B cell (primary cell): ENCODE data around the gene CH25H. TPM values are rescaled to one million over a fixed set of nuclear protein-coding genes. Genes with fewer than 3 reads are reported as not detected.

Experiments
- ATAC-seq: fragments of 200-7000 bp; cut with Tn5 transposase; one replicate; pipeline ENCODE4 v1.10.0; 2021; ENCODE audit warnings: low read depth, mild to moderate bottlenecking, moderate number of reproducible peaks, moderate library complexity
- CTCF ChIA-PET: fragments of 350-600 bp; sonication (Branson Sonifier 250); formaldehyde crosslinking; loops from one replicate; lab custom pipeline; 2021; ENCODE audit warnings: antibody characterized with exemption, inconsistent platforms; lab: Charles Lee
- POLR2A ChIA-PET: fragments of 350-600 bp; sonication (Branson Sonifier 250); formaldehyde crosslinking; loops from one replicate; lab custom pipeline; 2021; ENCODE audit warnings: antibody characterized with exemption; lab: Charles Lee
- DNase-seq: peaks from one replicate; pipeline ENCODE4 v3.0.0; 2013
- H2AFZ ChIP-seq: 2 replicates; pipeline ENCODE4 v1.6.1; 2012; ENCODE audit warnings: mild to moderate bottlenecking, low read depth, low read length; ENCODE audit not compliant: insufficient read depth, poor library complexity, severe bottlenecking
- H3K27ac ChIP-seq, 2 donors: 1 replicate in 1 of 2; 2 replicates in 1 of 2; pipeline ENCODE4 v1.5.1; 2012 to 2013; ENCODE audit warnings: low read length in 2 of 2, mild to moderate bottlenecking in 2 of 2, moderate library complexity in 1 of 2
- H3K27me3 ChIP-seq, 4 experiments: fragments of 200-600 bp in 1 of 4; sonication (generic) in 1 of 4; replicated peaks in 1 of 4; 1 replicate in 2 of 4; 2 replicates in 2 of 4; pipeline versions ENCODE4 v1.6.1 to v1.7.0; 2013 to 2016; ENCODE audit warnings: low read length in 3 of 4, mild to moderate bottlenecking in 2 of 4, mixed read lengths in 1 of 4, moderate library complexity in 1 of 4; ENCODE audit not compliant: insufficient read depth in 4 of 4, control insufficient read depth in 3 of 4; ENCODE audit errors: control extremely low read depth in 1 of 4
- H3K36me3 ChIP-seq, 2 experiments: replicated peaks in 1 of 2; 1 replicate in 1 of 2; 2 replicates in 1 of 2; pipeline versions ENCODE4 v1.6.1 to v1.7.1; 2013; ENCODE audit warnings: low read length in 1 of 2; ENCODE audit not compliant: insufficient read depth in 2 of 2, control insufficient read depth in 1 of 2; ENCODE audit errors: control extremely low read depth in 1 of 2, extremely low read depth in 1 of 2
- H3K4me1 ChIP-seq, 2 donors: fragments of 200-600 bp in 1 of 2; sonication (generic) in 1 of 2; 1 replicate in 1 of 2; 2 replicates in 1 of 2; pipeline versions ENCODE4 v1.5.1 to v1.6.1; 2013 to 2017; ENCODE audit warnings: low read length in 2 of 2; ENCODE audit not compliant: control insufficient read depth in 2 of 2, insufficient read depth in 2 of 2
- H3K4me2 ChIP-seq: replicated peaks from 2 replicates; pipeline ENCODE3; 2012; ENCODE audit warnings: mild to moderate bottlenecking, low read depth, low read length; ENCODE audit not compliant: poor library complexity, severe bottlenecking
- H3K4me3 ChIP-seq, 5 experiments: fragments of 200-600 bp in 1 of 5; sonication (generic) in 1 of 5; 1 replicate in 3 of 5; 2 replicates in 2 of 5; pipeline versions ENCODE4 v1.5.1 to v1.7.0; 2011 to 2016; ENCODE audit warnings: low read length in 4 of 5, mild to moderate bottlenecking in 4 of 5, low read depth in 2 of 5, control low read depth in 1 of 5, moderate library complexity in 1 of 5; ENCODE audit not compliant: insufficient read depth in 1 of 5; ENCODE audit errors: control extremely low read depth in 1 of 5, extremely low read depth in 1 of 5
- H3K79me2 ChIP-seq: fragments of 200-600 bp; sonication (generic); one replicate; pipeline ENCODE4 v1.6.0; 2016; ENCODE audit warnings: low read length; ENCODE audit not compliant: control insufficient read depth, insufficient read depth
- H3K9ac ChIP-seq: fragments of 200-600 bp; sonication (generic); 2 replicates; pipeline ENCODE4 v1.6.1; 2017; ENCODE audit warnings: mild to moderate bottlenecking, low read length, moderate library complexity
- H3K9me3 ChIP-seq, 3 donors: one replicate each; pipeline versions ENCODE4 v1.6.1 to v1.7.1; 2013; ENCODE audit warnings: low read length in 2 of 3; ENCODE audit not compliant: control insufficient read depth in 2 of 3, insufficient read depth in 1 of 3; ENCODE audit errors: control extremely low read depth in 1 of 3
- H4K20me1 ChIP-seq: 2 replicates; pipeline ENCODE4 v1.6.0; 2012; ENCODE audit warnings: mild to moderate bottlenecking, low read length; ENCODE audit not compliant: insufficient read depth, control insufficient read depth, poor library complexity, severe bottlenecking
- H3K27ac Mint-ChIP-seq: one replicate; pipeline ENCODE4 v1.8.0; 2021; ENCODE audit warnings: mixed read lengths
- H3K27me3 Mint-ChIP-seq: one replicate; pipeline ENCODE4 v1.8.0; 2021; ENCODE audit warnings: mixed read lengths
- H3K4me1 Mint-ChIP-seq: one replicate; pipeline ENCODE4 v1.8.0; 2021; ENCODE audit warnings: mixed read lengths
- H3K4me3 Mint-ChIP-seq: one replicate; pipeline ENCODE4 v1.8.0; 2021; ENCODE audit warnings: mixed read lengths
- H3K9me3 Mint-ChIP-seq: one replicate; pipeline ENCODE4 v1.8.0; 2022; ENCODE audit warnings: mixed read lengths; ENCODE audit not compliant: insufficient read depth
- EZH2 ChIP-seq: IDR thresholded peaks from 2 replicates; pipeline ENCODE4 v1.6.1; 2012; ENCODE audit warnings: borderline replicate concordance, low read depth, mild to moderate bottlenecking, moderate library complexity, low read length; ENCODE audit not compliant: insufficient read depth, poor library complexity, severe bottlenecking
- WGBS: methylation state at CpG from one replicate; pipeline ENCODE4 v1.1.5; 2013; ENCODE audit warnings: missing lambda C conversion rate; ENCODE audit not compliant: insufficient coverage; 5-methylcytosine and 5-hydroxymethylcytosine counted together
- intact Hi-C: fragments of 100-400 bp; cut with micrococcal nuclease; formaldehyde crosslinking; loops from one replicate; pipeline ENCODE4 v1.10.0; 2022
- polyA plus RNA-seq: library from polyadenylated mRNA; depleted of rRNA; stranded (reverse); fragments of >200 nt; gene quantifications from 2 replicates; pipeline ENCODE4 v1.2.3, GENCODE V29; 2012
- total RNA-seq, 2 donors: library from RNA; stranded (reverse); fragments of 120-200 nt in 1 of 2; gene quantifications; 1 replicate in 1 of 2; 2 replicates in 1 of 2; pipeline versions ENCODE4 v1.2.3 to v1.2.4, GENCODE V29; 2013 to 2022
- TF ChIP-seq, protein P1 (sequence below): fragments of 200-600 bp; IDR thresholded peaks from one replicate; pipeline ENCODE4 v1.8.0; 2022; ENCODE audit warnings: antibody characterized with exemption, mild to moderate bottlenecking

Gene CH25H
- total and polyA plus RNA-seq, 2 donors (not counting 1 experiment from before 2014, with no cell fraction given) = not detected

DNA sequence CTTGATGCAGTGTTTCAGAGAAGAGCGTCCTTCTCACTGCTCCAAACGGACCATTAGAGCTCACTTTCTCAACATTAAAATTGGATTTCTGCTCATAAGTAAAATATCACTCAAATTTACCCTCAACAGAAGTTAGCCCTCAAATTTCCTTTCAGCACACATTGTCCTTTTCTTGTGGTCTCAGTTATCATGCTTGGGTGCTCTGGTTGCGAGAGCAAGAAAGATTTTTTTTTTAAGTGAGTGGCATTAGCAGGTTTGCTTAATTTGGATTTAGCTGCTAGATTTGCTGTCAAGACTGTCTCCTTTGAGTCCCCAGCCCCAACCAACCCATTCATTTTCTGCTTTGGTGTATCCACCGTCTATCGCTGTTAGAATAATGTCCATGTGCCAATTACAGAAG is 2.6 kb upstream of the CH25H start:
- WGBS = 63% methylated on average over 3 of the region's 5 CpGs
- no peak overlapping the region for H3K4me3 ChIP-seq
- no peaks in the 10 kb centered on the region for H4K20me1 ChIP-seq
- H3K79me2 ChIP-seq = no peaks in the 10 kb centered on the region
- H3K9me3 ChIP-seq = peaks cover 0 to 7% (median 0%) of the 10 kb centered on the region in 3 donors
- Mint-ChIP-seq H3K9me3 (no peaks in the 10 kb centered on the region), H3K4me3 (no peak overlapping the region), H3K27me3 (peaks cover 48% of the 10 kb centered on the region), H3K4me1 (peaks cover 30% of the 10 kb centered on the region), H3K27ac (no peak overlapping the region)
- peaks cover 0 to 52% (median 39%) of the 10 kb centered on the region in 4 experiments for H3K27me3 ChIP-seq
- no peak overlapping the region for H3K4me2 ChIP-seq
- peaks cover 32 to 34% of the 10 kb centered on the region in 2 donors for H3K4me1 ChIP-seq
- H3K9ac ChIP-seq = no peak overlapping the region
- intact Hi-C loops = no loop called here
- ChIA-PET CTCF (interaction anchor here (1.1 to 6.4 kb wide), 6 partner anchors 8 to 374 kb away, joined by 3 to 67 read pairs (median 18); no protein-coding TSS in a partner anchor), POLR2A (no interaction called here)
- peaks cover 0 to 1% of the 10 kb centered on the region in 2 experiments for H3K36me3 ChIP-seq
- H2AFZ ChIP-seq = no peak overlapping the region
- TF ChIP-seq, protein P1, sequence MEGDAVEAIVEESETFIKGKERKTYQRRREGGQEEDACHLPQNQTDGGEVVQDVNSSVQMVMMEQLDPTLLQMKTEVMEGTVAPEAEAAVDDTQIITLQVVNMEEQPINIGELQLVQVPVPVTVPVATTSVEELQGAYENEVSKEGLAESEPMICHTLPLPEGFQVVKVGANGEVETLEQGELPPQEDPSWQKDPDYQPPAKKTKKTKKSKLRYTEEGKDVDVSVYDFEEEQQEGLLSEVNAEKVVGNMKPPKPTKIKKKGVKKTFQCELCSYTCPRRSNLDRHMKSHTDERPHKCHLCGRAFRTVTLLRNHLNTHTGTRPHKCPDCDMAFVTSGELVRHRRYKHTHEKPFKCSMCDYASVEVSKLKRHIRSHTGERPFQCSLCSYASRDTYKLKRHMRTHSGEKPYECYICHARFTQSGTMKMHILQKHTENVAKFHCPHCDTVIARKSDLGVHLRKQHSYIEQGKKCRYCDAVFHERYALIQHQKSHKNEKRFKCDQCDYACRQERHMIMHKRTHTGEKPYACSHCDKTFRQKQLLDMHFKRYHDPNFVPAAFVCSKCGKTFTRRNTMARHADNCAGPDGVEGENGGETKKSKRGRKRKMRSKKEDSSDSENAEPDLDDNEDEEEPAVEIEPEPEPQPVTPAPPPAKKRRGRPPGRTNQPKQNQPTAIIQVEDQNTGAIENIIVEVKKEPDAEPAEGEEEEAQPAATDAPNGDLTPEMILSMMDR = no peak
- no peak for TF ChIP-seq EZH2
- ATAC-seq = no peak
- DNase-seq = no peak
- H3K27ac ChIP-seq = no peak overlapping the region

DNA sequence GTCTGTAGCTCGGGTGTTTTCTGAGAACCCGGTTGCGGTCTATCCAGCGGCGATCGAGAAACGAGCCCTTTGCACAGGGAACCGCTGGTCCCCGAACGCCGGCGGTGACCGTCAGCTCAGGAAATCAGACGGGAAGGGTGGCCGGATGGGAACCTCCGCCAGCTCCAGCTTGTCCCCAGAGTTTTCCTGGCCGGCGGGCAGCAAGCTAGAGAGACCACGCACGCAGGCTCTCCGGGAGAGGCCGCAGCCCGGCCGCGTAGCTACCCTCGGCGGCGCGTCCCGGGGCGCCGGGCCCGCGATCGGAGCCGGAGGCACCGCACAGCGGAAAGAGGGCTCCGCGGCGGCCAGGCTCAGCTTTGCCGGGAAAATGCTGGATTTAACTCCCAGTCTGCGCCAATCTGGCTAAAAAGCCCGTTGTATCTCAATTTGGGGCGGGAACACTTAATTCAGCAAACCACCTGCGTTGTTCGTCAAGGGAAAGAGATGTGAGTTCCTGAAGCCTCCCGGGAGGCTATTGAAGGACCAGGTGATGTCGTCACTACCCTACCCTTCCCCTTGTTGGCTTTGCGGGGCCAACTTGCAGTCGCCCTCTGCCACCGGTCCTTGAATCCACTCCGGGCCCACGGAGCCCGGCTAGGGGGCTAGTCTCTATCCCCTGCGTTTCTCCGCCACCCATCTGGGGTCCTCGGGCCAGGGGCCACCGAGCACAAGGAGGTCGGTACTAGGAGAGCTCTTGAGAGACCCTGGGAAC is 859 bp upstream of the CH25H start:
- Mint-ChIP-seq H3K4me3 (peak overlapping the region; percentile 90), H3K9me3 (no peaks in the 10 kb centered on the region), H3K27ac (no peak overlapping the region), H3K4me1 (peaks cover 30% of the 10 kb centered on the region), H3K27me3 (peaks cover 48% of the 10 kb centered on the region)
- no peaks in the 10 kb centered on the region for H4K20me1 ChIP-seq
- peak overlapping the region; percentile 89 for H3K4me2 ChIP-seq
- H3K79me2 ChIP-seq = no peaks in the 10 kb centered on the region
- peak overlapping the region; percentile 66 for H3K9ac ChIP-seq
- H3K27ac ChIP-seq = no peak overlapping the region
- H3K4me3 ChIP-seq = peak overlapping the region; percentile 25 to 85 (median 62)
- H2AFZ ChIP-seq = peak overlapping the region; percentile 75
- POLR2A ChIA-PET = interaction anchor here (1.1 kb wide), 1 partner anchor 216 kb away, joined by 3 read pairs; no protein-coding TSS in a partner anchor
- CTCF ChIA-PET = interaction anchor here (0.8 to 6.4 kb wide), 8 partner anchors 8 to 818 kb away, joined by 3 to 67 read pairs (median 8); partner anchors contain the start of gene FAS
- ATAC-seq = peak; percentile 45
- H3K27me3 ChIP-seq = peaks cover 0 to 57% (median 43%) of the 10 kb centered on the region in 4 experiments
- H3K4me1 ChIP-seq = peaks cover 32 to 34% of the 10 kb centered on the region in 2 donors
- TF ChIP-seq, protein P1 = no peak
- peak; percentile 74 for TF ChIP-seq EZH2
- intact Hi-C loops = no loop called here
- WGBS = 7% methylated on average over 60 of the region's 60 CpGs
- peaks cover 0 to 7% (median 0%) of the 10 kb centered on the region in 3 donors for H3K9me3 ChIP-seq
- no peaks in the 10 kb centered on the region for H3K36me3 ChIP-seq
- no peak for DNase-seq
